ENCODE measurements around the gene FPR3. TPM values are rescaled to one million over a fixed set of nuclear protein-coding genes. Genes with fewer than 3 reads are reported as not detected.

FPR3 gene
- total RNA-seq, result 4.2 TPM

- Histone ChIP-seq H3K4me3 (no peak within 1 kb of the TSS), H3K9me3 (no peaks in the 10 kb centered on the region), H3K36me3 (no peaks in the 10 kb centered on the region), H3K27ac (no peak within 1 kb of the TSS), H3K27me3 (no peaks in the 10 kb centered on the region), H3K4me1 (peaks cover 12% of the 10 kb centered on the region)
- intact Hi-C loops (cut with DNase I), result no loop called here
- TF ChIP-seq POLR2AphosphoS5 (IDR thresholded peaks at IDR 0.05; ENCODE audit: insufficient read depth in 1 of 2, low read depth in 1 of 2) (no peak), CTCF (IDR thresholded peaks at IDR 0.05) (no peak), POLR2A (IDR thresholded peaks at IDR 0.05) (no peak)
- DNase-seq (ENCODE audit: extremely low spot score in 2 of 2), result no peak
These were observed at the start of gene FPR3 for GRCh38 chr19:51794885-51795490. TSS of gene FPR3 (plus strand) at chr19:51795157. CDS start at chr19:51823749, 28,592 bp downstream.

- intact Hi-C loops (cut with DNase I), result no loop called here
- no peak overlapping the region for H3K27ac ChIP-seq
- H3K9me3 ChIP-seq, result no peaks in the 10 kb centered on the region
- H3K4me3 ChIP-seq, result no peak overlapping the region
- TF ChIP-seq CTCF (IDR thresholded peaks at IDR 0.05), result no peak
- no peak for TF ChIP-seq POLR2AphosphoS5 (IDR thresholded peaks at IDR 0.05; ENCODE audit: insufficient read depth in 1 of 2, low read depth in 1 of 2)
- TF ChIP-seq POLR2A (IDR thresholded peaks at IDR 0.05), result no peak
- no peak for DNase-seq (ENCODE audit: extremely low spot score in 2 of 2)
- no peaks in the 10 kb centered on the region for H3K36me3 ChIP-seq
- no peaks in the 10 kb centered on the region for H3K4me1 ChIP-seq
- H3K27me3 ChIP-seq, result no peaks in the 10 kb centered on the region
These were observed 48.2 kb upstream of the FPR3 start for GRCh38 chr19:51746731-51747130.

GRCh38 chr19:51749979-51750378 is 45.0 kb upstream of the FPR3 start:
- H3K4me3 ChIP-seq, result no peak overlapping the region
- H3K9me3 ChIP-seq, result no peaks in the 10 kb centered on the region
- no peaks in the 10 kb centered on the region for H3K4me1 ChIP-seq
- DNase-seq (ENCODE audit: extremely low spot score in 2 of 2), result no peak
- no peaks in the 10 kb centered on the region for H3K36me3 ChIP-seq
- TF ChIP-seq POLR2AphosphoS5 (IDR thresholded peaks at IDR 0.05; ENCODE audit: insufficient read depth in 1 of 2, low read depth in 1 of 2) (no peak), CTCF (IDR thresholded peaks at IDR 0.05) (no peak), POLR2A (IDR thresholded peaks at IDR 0.05) (no peak)
- no peak overlapping the region for H3K27ac ChIP-seq
- intact Hi-C loops (cut with DNase I), result no loop called here
- H3K27me3 ChIP-seq, result no peaks in the 10 kb centered on the region

- Histone ChIP-seq H3K4me1 (no peaks in the 10 kb centered on the region), H3K27ac (no peak overlapping the region), H3K9me3 (no peaks in the 10 kb centered on the region), H3K36me3 (no peaks in the 10 kb centered on the region), H3K4me3 (no peak overlapping the region), H3K27me3 (no peaks in the 10 kb centered on the region)
- DNase-seq (ENCODE audit: extremely low spot score in 2 of 2), result no peak
- no peak for TF ChIP-seq POLR2A (IDR thresholded peaks at IDR 0.05)
- TF ChIP-seq CTCF (IDR thresholded peaks at IDR 0.05), result no peak
- no peak for TF ChIP-seq POLR2AphosphoS5 (IDR thresholded peaks at IDR 0.05; ENCODE audit: insufficient read depth in 1 of 2, low read depth in 1 of 2)
- intact Hi-C loops (cut with DNase I), result no loop called here
These were observed 44.4 kb upstream of the FPR3 start for GRCh38 chr19:51750400-51751094.

- intact Hi-C loops (cut with DNase I), result no loop called here
- H3K27me3 ChIP-seq, result no peaks in the 10 kb centered on the region
- no peaks in the 10 kb centered on the region for H3K9me3 ChIP-seq
- no peak within 1 kb of the TSS for H3K4me3 ChIP-seq
- DNase-seq (ENCODE audit: extremely low spot score in 2 of 2), result no peak
- no peaks in the 10 kb centered on the region for H3K4me1 ChIP-seq
- H3K27ac ChIP-seq, result no peak within 1 kb of the TSS
- TF ChIP-seq CTCF (IDR thresholded peaks at IDR 0.05), result no peak
- TF ChIP-seq POLR2A (IDR thresholded peaks at IDR 0.05), result no peak
- TF ChIP-seq POLR2AphosphoS5 (IDR thresholded peaks at IDR 0.05; ENCODE audit: insufficient read depth in 1 of 2, low read depth in 1 of 2), result no peak
- no peaks in the 10 kb centered on the region for H3K36me3 ChIP-seq
These were observed 43.3 kb upstream of the FPR3 start, which contains the start of gene FPR1 for GRCh38 chr19:51751655-51752054. TSS of gene FPR1 (minus strand) at chr19:51751878. CDS start at chr19:51746994, 4,884 bp downstream.
